ENCODE data around the gene CRYZL1.
"Not testable (repeated sequence)": the region's sequence is repeated elsewhere in the genome, so short reads cannot be mapped to it uniquely, and the experiment has no call there.

CRYZL1 gene

DNA sequence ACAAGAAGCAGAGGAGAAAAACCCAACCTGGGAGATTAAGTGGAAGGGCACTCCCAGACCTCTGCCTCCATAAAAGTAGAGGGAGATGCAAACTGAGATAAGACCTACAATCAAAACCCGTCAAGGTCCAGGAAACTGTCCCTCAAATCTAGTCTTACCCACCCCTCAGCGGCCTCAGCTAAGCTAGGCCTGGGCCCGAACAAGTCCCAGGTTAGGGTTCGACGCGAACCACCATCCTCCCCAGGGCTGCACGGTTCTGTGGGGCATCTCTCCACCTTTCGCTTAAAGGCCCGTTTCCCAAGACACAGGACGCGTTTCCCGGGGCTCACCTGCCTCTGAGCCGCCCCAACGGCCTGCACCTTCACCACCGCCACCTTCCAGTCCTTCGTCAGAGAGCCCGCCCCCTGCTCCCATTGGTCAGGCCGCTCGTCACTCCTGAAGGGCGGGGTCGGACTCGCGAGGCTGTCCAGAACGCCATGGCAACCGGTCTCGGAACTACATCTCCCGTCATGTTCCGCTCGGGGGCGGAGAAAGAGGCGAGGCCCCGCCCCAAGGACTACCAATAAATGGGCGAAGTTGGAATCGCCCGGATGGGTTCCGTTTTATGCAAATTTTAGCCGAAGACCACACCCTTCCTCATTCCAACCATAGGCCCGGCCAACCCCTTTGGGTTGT is at the start of gene CRYZL1:
TSS of gene CRYZL1 (minus strand) at position 390 of the 675 bp plus-strand sequence. CDS start 10,190 bp downstream, outside the sequence.
- peak; percentile 99 to 100 for DNase-seq (ENCODE audit: low read depth in 2 of 2)

- DNase-seq (ENCODE audit: low read depth in 2 of 2) = no peak
Observed at GRCh38 chr21:33690874-33691273, 49.3 kb upstream of the CRYZL1 start.

GRCh38 chr21:33688353-33688752 is 46.8 kb upstream of the CRYZL1 start:
- no peak for DNase-seq (ENCODE audit: low read depth in 2 of 2)

- DNase-seq (ENCODE audit: low read depth in 2 of 2) = no peak
Observed at GRCh38 chr21:33687634-33688033, 46.1 kb upstream of the CRYZL1 start.

DNA sequence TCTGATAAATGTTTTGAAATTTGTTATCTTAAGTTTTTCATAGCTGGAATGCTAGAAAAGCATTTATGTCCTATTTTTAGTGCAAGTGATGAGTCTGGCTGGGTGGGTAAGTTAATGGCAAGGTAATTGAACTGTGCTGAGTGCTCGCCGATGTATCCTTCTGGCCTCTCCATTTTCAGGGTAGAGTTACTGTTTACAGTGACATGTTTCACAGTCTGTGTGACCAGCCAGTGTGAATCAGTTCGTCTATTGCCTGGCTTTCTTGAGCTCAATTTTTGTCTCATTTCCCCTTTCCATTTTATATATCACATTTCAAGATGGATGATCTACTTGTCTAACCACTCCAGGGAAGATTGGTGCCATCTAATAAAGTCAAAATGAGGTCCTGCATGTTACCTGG is 44.8 kb upstream of the CRYZL1 start:
- DNase-seq (ENCODE audit: low read depth in 2 of 2) = no peak

DNA sequence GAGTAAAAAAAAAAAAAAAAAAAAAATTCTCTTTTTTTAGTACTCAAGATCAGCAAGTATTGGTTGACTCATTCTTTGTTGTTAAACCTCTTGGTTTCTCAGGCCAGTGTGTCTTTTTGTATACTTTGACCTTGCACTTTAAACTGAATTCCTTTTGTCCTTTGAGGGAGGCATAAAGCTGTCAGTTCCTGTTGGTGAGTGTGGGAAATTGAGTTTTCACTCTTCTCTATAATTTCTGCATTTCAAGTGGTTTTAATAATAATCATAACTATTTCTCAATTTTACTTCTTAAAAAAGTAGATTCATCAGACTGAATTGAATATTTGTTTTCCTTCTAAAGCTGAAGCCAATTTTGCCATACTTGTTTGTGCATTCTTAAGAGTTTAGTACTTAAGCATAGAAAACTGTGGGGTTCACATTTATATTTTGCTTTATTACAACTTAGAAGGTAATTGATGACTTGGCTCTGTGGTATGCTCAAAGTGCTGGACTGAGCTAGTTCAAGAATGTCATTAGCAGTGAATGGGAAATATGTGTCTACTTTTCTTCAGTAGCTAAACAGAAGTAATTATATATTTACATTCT is 44.2 kb upstream of the CRYZL1 start:
- no peak for DNase-seq (ENCODE audit: low read depth in 2 of 2)

GRCh38 chr21:33684923-33685560 is 43.5 kb upstream of the CRYZL1 start:
- no peak for DNase-seq (ENCODE audit: low read depth in 2 of 2)

DNA sequence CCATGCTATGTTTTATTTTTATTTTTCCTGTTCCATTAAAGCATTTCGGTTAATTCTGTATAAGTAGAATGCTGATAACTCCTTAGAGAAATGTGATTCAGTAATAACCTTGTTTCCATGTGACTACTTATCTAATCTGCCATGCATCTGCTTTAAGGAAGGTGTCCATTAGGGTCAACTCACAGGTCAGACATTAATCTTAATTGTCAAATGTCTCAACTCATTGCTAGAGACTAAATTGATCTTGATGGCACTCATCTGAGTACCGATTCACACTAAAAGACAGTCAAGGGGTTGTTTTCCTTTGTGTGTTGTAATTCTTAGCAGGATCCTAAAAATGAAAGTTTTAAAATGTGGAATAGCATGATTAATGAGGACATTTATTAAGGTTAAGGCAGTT is 42.5 kb upstream of the CRYZL1 start:
- no peak for DNase-seq (ENCODE audit: low read depth in 2 of 2)

DNA sequence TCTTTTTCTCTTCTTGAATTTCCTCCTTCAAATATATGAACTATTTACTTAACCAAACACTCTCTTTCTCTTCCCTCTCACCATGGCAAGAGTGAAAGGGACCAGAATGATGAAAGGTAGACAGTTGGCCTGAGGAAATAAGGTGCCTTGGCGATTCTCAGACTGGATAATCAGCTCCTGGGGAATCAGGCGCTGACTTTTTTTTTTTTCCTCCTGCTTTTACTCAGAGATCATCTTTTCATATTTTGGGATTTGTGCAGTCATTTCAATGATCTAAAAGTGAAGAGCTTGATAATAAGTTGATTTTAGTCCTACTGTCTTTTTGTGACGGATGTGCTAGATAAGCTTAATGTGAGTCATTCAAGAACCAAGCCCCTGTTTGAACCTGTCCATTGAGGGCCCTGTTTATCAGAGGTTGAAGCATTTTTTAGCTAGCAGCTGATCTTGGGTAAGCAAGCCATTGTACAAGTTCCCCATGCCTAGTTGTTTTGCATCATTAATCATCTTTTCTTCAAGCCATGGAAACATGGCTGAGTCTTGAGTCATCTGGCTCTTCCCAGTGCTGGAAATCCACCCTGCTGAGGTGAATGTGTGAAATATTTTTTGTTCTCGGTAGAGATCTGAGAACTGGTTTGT is 41.6 kb upstream of the CRYZL1 start:
- no peak for DNase-seq (ENCODE audit: low read depth in 2 of 2)

- no peak for DNase-seq (ENCODE audit: low read depth in 2 of 2)
Observed at GRCh38 chr21:33680870-33681269, 39.3 kb upstream of the CRYZL1 start.

DNA sequence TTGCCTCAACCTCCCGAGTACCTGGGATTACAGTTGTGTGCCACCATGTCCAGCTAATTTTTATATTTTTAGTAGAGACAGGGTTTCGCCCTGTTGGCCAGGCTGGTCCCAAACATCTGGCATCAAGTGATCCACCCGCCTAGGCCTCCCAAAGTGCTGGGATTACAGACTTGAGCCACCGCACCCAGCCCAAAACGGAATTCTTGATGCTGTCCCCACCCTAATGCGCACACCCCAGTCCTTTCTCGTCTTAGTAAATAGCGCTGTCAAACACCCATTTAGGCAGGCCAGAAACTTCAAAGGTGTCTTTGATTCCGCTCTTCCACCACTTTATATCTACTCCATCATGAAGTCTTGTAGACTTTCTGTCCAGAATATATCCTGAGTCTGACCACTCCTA is 35.9 kb upstream of the CRYZL1 start:
- no peak for DNase-seq (ENCODE audit: low read depth in 2 of 2)

DNA sequence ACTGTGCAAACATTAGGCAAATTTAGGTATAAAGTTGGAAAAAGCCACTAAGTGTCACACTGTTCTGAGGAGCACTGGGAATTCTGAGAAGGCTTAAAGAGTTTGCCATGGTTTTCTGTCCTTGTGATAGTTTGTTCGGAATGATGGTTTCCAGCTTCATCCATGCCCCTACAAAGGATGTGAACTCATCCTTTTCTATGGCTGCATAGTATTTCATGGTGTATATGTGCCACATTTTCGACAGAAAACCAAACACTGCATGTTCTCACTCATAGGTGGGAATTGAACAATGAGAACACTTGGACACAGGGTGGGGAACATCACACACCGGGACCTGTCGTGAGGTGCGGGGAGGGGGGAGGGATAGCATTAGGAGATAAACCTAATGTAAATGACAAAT is 35.1 kb upstream of the CRYZL1 start:
- not testable (repeated sequence) for DNase-seq (ENCODE audit: low read depth in 2 of 2)

GRCh38 chr21:33674226-33674625 is 32.7 kb upstream of the CRYZL1 start:
- no peak for DNase-seq (ENCODE audit: low read depth in 2 of 2)

GRCh38 chr21:33673473-33673872 is 31.9 kb upstream of the CRYZL1 start:
- no peak for DNase-seq (ENCODE audit: low read depth in 2 of 2)

DNA sequence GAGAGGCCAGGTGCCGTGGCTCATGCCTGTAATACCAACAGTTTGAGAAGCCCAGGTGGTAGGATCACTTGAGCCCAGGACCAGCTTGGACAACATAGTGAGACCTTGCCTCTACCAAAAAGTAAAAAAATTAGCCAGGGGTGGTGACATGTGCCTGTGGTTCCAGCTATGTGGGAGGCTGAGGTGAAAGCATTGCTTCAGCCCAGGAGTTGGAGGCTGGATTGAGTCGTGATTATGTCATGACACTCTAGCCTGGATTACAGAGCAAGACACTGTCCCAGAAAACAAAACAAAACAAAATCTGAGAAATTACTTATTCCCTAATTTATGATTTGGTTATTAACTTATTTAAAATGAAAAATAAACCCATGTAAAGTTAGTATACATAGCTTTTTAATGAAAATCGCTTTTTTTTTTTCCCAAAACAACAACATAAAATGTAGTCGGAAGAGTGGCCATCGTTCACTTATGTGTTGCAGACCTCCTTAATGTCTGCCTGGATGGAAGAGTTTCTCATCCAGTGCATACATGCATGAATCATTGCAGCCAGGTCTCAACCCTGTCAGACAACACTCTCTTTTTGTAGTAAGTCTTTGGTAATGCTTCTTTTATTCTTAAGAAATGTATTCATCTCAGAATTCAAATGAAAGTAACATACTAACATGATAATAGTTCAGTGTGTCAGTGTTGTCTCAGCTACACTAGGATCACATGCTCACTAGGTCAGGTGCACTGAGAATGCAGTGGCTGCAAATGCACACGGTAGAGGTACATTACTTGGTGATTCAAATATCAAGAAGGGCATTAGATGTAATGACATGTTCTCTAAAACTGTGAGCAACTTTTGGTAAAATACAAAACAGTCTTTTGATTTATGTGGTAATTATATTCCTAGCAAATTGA is 28.8 kb upstream of the CRYZL1 start:
- peak in 1 of 2 donors; percentile 1 for DNase-seq (ENCODE audit: low read depth in 2 of 2)

DNA sequence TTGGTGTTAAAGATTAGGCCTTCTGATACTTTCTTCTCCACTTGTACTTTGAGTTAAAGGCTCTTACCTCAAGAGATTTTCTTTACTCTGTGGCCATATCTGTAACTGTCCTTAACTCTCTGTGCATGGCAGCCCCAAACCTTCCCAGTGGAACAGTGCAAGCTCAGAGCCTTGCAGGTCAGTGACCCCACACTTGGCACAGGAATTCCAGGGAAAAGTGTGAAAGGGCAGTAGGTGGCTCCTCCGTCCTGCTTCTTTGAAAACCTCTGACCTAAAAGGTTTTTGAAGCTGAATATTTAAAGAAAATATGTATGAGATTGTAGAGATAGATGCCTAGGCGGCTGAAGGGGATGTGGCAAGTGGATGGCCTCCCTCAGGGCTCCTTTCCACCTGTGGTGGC is 27.1 kb upstream of the CRYZL1 start:
- DNase-seq (ENCODE audit: low read depth in 2 of 2) = no peak

- no peak for DNase-seq (ENCODE audit: low read depth in 2 of 2)
Observed at GRCh38 chr21:33668180-33668579, 26.6 kb upstream of the CRYZL1 start.

DNA sequence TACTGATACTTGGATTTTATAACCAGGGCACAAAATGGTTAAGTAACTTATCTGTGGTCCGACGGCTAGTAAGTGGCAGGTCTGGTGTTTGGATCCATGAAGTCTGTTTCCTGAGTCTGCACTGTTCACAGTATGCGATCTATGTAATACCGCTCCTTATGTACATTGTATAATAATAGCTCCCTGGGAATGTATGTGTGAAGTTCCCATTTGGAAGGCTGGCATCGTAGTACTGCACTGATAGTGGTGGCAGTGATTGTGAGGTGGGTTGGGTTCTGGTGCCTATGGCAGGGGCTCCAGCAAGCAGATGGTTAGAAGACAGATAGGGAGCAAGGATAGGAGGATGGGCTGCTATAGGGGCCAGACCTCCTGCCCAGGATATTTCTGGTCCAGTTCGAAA is 26.1 kb upstream of the CRYZL1 start:
- DNase-seq (ENCODE audit: low read depth in 2 of 2) = no peak

- DNase-seq (ENCODE audit: low read depth in 2 of 2) = no peak
Observed at GRCh38 chr21:33666153-33666552, 24.6 kb upstream of the CRYZL1 start.

DNA sequence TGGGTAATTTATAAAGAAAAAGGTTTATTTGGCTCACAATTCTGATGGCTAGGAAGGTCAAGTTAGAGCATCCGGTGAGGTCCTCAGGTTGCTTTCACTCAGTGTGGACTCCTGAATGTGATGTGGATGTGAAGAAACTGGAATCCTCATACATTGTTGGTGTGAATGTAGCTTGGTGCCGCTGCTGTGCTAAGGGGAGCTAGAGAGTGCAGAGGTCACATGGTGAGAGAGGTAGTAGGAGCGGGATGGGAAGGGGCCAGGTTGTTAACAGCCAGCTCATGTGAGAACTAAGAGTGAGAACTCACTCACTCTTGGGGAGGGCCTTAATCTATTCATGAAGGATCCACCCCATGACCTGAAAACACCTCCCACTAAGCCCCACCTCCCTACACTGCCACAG is 22.6 kb upstream of the CRYZL1 start:
- no peak for DNase-seq (ENCODE audit: low read depth in 2 of 2)

DNA sequence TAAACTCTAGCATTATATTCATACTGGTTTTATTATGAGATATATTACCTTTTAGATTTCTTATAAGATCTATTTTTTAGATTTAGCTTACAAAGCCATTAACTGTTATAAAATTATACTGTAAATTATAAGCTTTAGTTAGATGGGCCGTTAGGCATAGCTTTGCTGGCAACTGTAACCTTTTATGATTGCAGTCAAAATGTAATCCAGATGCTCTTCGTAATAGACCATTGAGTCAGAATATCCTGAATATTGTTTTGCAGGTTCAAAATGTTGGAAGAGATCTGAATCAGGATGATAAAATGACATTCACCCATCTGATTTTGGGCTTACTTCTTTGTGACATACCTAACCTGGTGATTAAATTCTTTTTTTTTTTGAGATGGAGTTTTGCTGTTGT is 21.7 kb upstream of the CRYZL1 start:
- no peak for DNase-seq (ENCODE audit: low read depth in 2 of 2)

DNA sequence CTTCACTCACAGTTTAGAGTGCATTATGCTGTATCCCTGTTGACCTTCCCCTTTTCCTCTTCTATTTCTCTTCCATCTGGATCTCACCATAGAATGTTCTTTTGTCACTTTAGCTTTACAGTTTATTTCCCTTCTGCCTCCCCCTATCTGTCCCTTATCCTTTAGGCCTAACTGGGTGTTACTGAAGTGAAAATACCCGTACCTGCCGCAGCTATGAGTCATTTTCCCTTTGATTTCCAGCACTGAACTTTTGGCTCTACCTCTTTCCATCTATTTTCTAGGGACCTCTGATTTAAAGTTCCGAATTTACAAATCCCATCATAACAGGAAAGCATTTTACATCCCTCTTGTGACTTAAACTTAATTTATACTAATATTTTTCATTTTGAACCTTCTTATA is 20.5 kb upstream of the CRYZL1 start:
- no peak for DNase-seq (ENCODE audit: low read depth in 2 of 2)

All from stimulated activated CD4-positive, alpha-beta T cell treated with anti-CD3 and anti-CD28 coated beads, Interleukin-4, amount 100 ng/mL, for 48 hours (primary cell).